GM21825 (cell line): Measurements from ENCODE around the gene CLDN9.

Experiments
- ATAC-seq: cut with Tn5 transposase; IDR thresholded peaks from one replicate; pipeline ENCODE4 v1.9.1; 2021; ENCODE audit warnings: mild to moderate bottlenecking, moderate library complexity; ENCODE audit not compliant: unreplicated experiment

The CLDN9 gene

GRCh38 chr16:3012828-3013420 lies at the start of gene CLDN9:
TSS of gene CLDN9 (plus strand) at chr16:3012923. CDS start at chr16:3013363, 440 bp downstream.
- no peak for ATAC-seq

- no peak for ATAC-seq
These were observed 49.5 kb upstream of the CLDN9 start for GRCh38 chr16:2963074-2963722.

GRCh38 chr16:2963723-2964474 lies 48.8 kb upstream of the CLDN9 start, which contains the start of gene KREMEN2:
TSS of gene KREMEN2 (plus strand) at chr16:2964275. CDS start at chr16:2964521, 246 bp downstream.
- ATAC-seq: no peak

- ATAC-seq: no peak
These were observed 48.0 kb upstream of the CLDN9 start for GRCh38 chr16:2964475-2965336.

GRCh38 chr16:2966043-2966807 lies 46.5 kb upstream of the CLDN9 start:
- no peak for ATAC-seq

- ATAC-seq: no peak
These were observed 45.9 kb upstream of the CLDN9 start for GRCh38 chr16:2966808-2967191.

GRCh38 chr16:2967211-2967631 lies 45.5 kb upstream of the CLDN9 start:
- ATAC-seq: no peak

- no peak for ATAC-seq
These were observed 45.0 kb upstream of the CLDN9 start for GRCh38 chr16:2967721-2968161.

GRCh38 chr16:2968368-2968737 lies 44.4 kb upstream of the CLDN9 start:
- no peak for ATAC-seq

- peak; percentile 60 for ATAC-seq
These were observed 43.8 kb upstream of the CLDN9 start, which contains the start of gene PAQR4 for GRCh38 chr16:2968738-2969544. TSS of gene PAQR4 (plus strand) at chr16:2969348. CDS start at chr16:2969675, 327 bp downstream.

- ATAC-seq: no peak
These were observed 42.9 kb upstream of the CLDN9 start for GRCh38 chr16:2969545-2970521.

GRCh38 chr16:2970563-2970962 lies 42.2 kb upstream of the CLDN9 start:
- no peak for ATAC-seq

- no peak for ATAC-seq
These were observed 41.4 kb upstream of the CLDN9 start for GRCh38 chr16:2971134-2971984.

GRCh38 chr16:2971985-2972784 lies 40.5 kb upstream of the CLDN9 start:
- no peak for ATAC-seq

GRCh38 chr16:2973093-2973492 lies 39.6 kb upstream of the CLDN9 start:
- no peak for ATAC-seq

- ATAC-seq: no peak
These were observed 39.0 kb upstream of the CLDN9 start for GRCh38 chr16:2973605-2974318.
